ENCODE data around the gene SNN. TPM values are rescaled to one million over a fixed set of nuclear protein-coding genes. Genes with fewer than 3 reads are reported as not detected.

The SNN gene
- total RNA-seq, 2 donors from 2014 or later, result 10.4 to 11.6 TPM

DNA sequence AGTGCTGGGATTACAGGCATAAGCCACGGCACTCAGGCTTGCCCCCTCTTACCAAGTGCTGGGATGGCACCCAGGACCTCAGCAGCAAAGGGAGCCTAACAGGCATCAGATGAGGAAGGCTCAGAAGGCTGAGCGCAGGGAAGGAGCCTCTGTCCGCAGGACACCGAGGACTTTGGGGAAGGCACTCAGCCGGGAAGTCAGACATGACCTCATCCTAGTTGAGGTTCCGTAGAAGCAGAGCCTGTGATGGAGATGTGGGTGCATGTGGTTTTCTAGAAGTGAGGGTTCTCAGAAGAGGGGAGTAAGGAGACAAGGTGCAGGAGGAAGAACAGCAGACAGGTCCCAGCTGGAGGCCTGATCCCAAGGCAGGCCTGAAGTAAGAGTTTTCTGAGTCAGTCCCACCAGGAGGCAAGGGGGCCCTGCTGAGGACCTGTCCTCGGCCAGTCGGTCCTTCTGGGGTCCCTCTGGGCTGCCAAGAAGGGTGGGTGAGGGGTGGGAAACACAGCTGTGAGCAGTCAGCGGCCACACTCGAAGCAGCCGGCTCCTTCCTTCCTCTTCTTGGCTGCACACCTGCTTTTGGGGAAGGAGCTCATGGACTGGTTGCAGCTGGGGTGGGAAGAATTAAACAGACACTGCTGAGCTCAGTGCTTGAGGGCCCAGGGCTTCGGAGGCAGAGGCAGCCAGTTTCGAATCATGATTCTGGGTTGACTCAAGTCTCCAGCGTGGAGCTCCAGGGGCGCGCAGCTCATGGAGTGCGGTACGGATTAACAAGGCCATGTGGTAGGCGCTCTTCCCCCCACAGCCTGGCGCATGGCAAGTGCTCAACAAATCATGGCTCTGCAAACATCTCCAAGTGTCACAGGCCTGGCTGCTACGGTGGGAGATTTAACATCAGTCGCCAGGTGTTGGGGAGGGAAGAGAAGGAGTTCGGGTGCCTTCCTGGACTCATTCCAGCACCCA is 38.9 kb upstream of the SNN start:
- DNase-seq, result peak in 1 of 2 donors; percentile 7
- Mint-ChIP-seq H3K27ac (no peak overlapping the region), H3K4me3 (peak overlapping the region in 1 of 2 donors; percentile 25), H3K9me3 (no peaks in the 10 kb centered on the region), H3K36me3 (ENCODE audit: insufficient read depth in 2 of 2) (no peaks in the 10 kb centered on the region), H3K27me3 (ENCODE audit: low read depth) (no peaks in the 10 kb centered on the region), H3K4me1 (ENCODE audit: low read depth) (peaks cover 51% of the 10 kb centered on the region)
- ATAC-seq (replicated peaks in 1 of 2), result peak; percentile 15 to 55

GRCh38 chr16:11630046-11630767 is 38.0 kb upstream of the SNN start:
- Mint-ChIP-seq H3K4me1 (ENCODE audit: low read depth) (peaks cover 43% of the 10 kb centered on the region), H3K4me3 (no peak overlapping the region), H3K36me3 (ENCODE audit: insufficient read depth in 2 of 2) (no peaks in the 10 kb centered on the region), H3K27me3 (ENCODE audit: low read depth) (no peaks in the 10 kb centered on the region), H3K9me3 (no peaks in the 10 kb centered on the region), H3K27ac (no peak overlapping the region)
- ATAC-seq (replicated peaks in 1 of 2) (no peak), DNase-seq (no peak)

DNA sequence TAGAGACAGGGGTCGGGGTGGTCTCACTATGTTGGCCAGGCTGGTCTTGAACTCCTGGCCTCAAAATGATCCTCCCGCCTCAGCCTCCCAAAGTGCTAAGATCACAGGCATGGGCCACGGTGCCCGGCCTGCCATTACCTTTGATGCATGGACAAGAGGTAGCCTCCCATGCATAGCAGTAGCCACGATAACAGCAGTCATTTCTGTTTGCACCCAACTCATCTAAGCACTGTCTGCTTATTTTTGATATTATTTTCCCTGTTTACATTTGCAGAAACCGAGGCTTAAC is 37.5 kb upstream of the SNN start:
- H3K27ac Mint-ChIP-seq, result no peak overlapping the region
- no peak overlapping the region for H3K4me3 Mint-ChIP-seq
- ATAC-seq (replicated peaks in 1 of 2) (no peak), DNase-seq (no peak)
- H3K36me3 Mint-ChIP-seq (ENCODE audit: insufficient read depth in 2 of 2), result no peaks in the 10 kb centered on the region
- H3K27me3 Mint-ChIP-seq (ENCODE audit: low read depth), result no peaks in the 10 kb centered on the region
- no peaks in the 10 kb centered on the region for H3K9me3 Mint-ChIP-seq
- peaks cover 40% of the 10 kb centered on the region for H3K4me1 Mint-ChIP-seq (ENCODE audit: low read depth)

DNA sequence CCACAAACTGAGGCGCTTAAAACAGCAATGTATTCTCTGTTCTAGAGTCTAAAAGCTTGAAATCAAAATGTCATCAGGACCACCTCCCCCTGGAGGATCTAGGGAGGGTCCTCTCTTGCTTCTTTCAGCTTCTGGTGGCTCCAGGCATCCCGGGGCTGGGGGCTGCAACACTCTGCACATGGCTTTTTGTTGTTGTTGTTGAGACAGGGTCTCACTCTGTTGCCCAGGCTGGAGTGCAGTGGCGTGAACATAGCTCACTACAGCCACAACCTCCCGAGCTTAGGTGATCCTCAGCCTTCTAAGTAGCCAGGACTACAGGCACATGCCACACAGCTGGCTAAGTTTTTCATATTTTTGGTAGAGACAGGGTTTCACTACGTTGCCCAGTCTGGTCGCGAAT is 37.0 kb upstream of the SNN start:
- DNase-seq, result no peak
- Mint-ChIP-seq H3K27me3 (ENCODE audit: low read depth) (no peaks in the 10 kb centered on the region), H3K9me3 (no peaks in the 10 kb centered on the region), H3K4me1 (ENCODE audit: low read depth) (peaks cover 40% of the 10 kb centered on the region), H3K4me3 (no peak overlapping the region), H3K36me3 (ENCODE audit: insufficient read depth in 2 of 2) (no peaks in the 10 kb centered on the region), H3K27ac (no peak overlapping the region)
- no peak for ATAC-seq (replicated peaks in 1 of 2)

DNA sequence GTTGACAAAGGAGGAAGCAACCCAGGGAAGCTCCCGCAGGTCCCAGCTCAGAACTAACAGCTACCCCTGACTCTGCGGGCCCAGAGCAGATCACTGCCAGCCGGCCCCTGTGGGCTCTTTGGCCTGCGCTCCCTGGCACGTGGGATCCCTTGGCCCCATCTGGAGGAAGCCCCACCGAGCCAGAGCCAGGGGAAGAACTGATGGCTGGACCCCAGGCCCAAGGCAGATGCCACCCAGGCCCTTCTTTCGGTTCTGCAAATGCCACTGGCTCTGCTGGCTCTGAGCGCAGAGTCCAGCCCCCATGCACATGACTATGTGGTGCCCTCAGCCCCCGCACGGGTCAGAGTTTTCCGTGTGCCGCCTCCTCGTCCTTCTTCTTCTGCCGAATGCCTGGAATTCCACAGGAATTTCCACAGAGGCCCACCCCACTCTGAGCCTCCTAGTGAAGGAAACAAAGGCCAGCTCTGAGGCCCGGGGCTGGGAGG is 35.8 kb upstream of the SNN start:
- ATAC-seq (replicated peaks in 1 of 2) (no peak), DNase-seq (no peak)
- peaks cover 35% of the 10 kb centered on the region for H3K4me1 Mint-ChIP-seq (ENCODE audit: low read depth)
- H3K27me3 Mint-ChIP-seq (ENCODE audit: low read depth), result no peaks in the 10 kb centered on the region
- H3K9me3 Mint-ChIP-seq, result no peaks in the 10 kb centered on the region
- no peaks in the 10 kb centered on the region for H3K36me3 Mint-ChIP-seq (ENCODE audit: insufficient read depth in 2 of 2)
- H3K4me3 Mint-ChIP-seq, result no peak overlapping the region
- H3K27ac Mint-ChIP-seq, result no peak overlapping the region

DNA sequence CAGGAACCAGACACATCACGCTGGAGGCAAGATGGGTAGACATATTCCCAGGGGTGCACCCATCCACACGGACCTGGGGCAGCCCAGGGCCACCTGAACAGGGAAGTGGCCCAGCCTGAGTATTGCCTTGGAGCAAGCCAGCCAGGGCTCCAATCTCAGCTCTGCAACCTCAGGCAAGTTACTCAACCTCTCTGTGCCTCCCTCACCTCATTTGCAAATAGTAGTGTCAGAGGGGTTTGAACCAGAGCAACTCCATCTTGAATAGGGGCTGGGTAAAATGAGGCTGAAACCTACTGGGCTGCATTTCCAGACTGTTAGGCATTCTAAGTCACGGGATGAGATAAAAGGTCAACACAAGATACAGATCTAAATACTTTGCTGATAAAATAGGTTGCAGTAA is 35.1 kb upstream of the SNN start:
- Mint-ChIP-seq H3K4me3 (no peak overlapping the region), H3K9me3 (no peaks in the 10 kb centered on the region), H3K27ac (no peak overlapping the region), H3K36me3 (ENCODE audit: insufficient read depth in 2 of 2) (no peaks in the 10 kb centered on the region), H3K4me1 (ENCODE audit: low read depth) (peaks cover 32% of the 10 kb centered on the region), H3K27me3 (ENCODE audit: low read depth) (no peaks in the 10 kb centered on the region)
- ATAC-seq (replicated peaks in 1 of 2) (no peak), DNase-seq (no peak)

DNA sequence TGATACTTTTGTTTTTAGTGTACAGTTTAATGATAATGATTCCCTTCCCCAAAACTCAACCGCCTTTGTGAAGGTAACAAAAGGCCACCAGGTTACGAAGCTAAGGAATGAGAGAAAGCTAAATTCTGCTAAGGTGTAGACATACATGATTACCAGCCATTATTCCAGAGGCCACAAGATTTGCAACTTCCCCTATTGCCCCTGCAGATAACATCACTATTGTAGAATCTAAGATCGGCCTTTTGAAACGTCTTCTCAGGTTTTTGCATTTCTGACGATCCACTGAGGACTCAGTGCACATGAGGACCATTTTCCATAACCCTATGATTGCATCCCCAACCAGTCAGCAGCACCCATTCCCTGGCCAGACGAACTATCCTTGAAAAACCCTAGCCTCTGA is 33.9 kb upstream of the SNN start:
- no peak for DNase-seq
- no peaks in the 10 kb centered on the region for H3K9me3 Mint-ChIP-seq

GRCh38 chr16:11635113-11635652 is 33.1 kb upstream of the SNN start:
- Mint-ChIP-seq H3K9me3 (no peaks in the 10 kb centered on the region), H3K27ac (no peak overlapping the region), H3K4me1 (ENCODE audit: low read depth) (peaks cover 11% of the 10 kb centered on the region), H3K36me3 (ENCODE audit: insufficient read depth in 2 of 2) (no peaks in the 10 kb centered on the region), H3K27me3 (ENCODE audit: low read depth) (no peaks in the 10 kb centered on the region), H3K4me3 (no peak overlapping the region)
- ATAC-seq (replicated peaks in 1 of 2), result no peak
- no peak for DNase-seq

More for the DNA sequence above, 33.9 kb upstream of the SNN start:
- ATAC-seq (replicated peaks in 1 of 2), result no peak
- H3K4me3 Mint-ChIP-seq, result no peak overlapping the region
- no peaks in the 10 kb centered on the region for H3K27me3 Mint-ChIP-seq (ENCODE audit: low read depth)
- H3K27ac Mint-ChIP-seq, result no peak overlapping the region
- H3K4me1 Mint-ChIP-seq (ENCODE audit: low read depth), result peaks cover 20% of the 10 kb centered on the region
- H3K36me3 Mint-ChIP-seq (ENCODE audit: insufficient read depth in 2 of 2), result no peaks in the 10 kb centered on the region

GRCh38 chr16:11635679-11636171 is 32.5 kb upstream of the SNN start:
- Mint-ChIP-seq H3K9me3 (no peaks in the 10 kb centered on the region), H3K4me1 (ENCODE audit: low read depth) (peaks cover 7% of the 10 kb centered on the region), H3K4me3 (no peak overlapping the region), H3K27ac (no peak overlapping the region), H3K36me3 (ENCODE audit: insufficient read depth in 2 of 2) (no peaks in the 10 kb centered on the region), H3K27me3 (ENCODE audit: low read depth) (no peaks in the 10 kb centered on the region)
- no peak for DNase-seq
- no peak for ATAC-seq (replicated peaks in 1 of 2)

DNA sequence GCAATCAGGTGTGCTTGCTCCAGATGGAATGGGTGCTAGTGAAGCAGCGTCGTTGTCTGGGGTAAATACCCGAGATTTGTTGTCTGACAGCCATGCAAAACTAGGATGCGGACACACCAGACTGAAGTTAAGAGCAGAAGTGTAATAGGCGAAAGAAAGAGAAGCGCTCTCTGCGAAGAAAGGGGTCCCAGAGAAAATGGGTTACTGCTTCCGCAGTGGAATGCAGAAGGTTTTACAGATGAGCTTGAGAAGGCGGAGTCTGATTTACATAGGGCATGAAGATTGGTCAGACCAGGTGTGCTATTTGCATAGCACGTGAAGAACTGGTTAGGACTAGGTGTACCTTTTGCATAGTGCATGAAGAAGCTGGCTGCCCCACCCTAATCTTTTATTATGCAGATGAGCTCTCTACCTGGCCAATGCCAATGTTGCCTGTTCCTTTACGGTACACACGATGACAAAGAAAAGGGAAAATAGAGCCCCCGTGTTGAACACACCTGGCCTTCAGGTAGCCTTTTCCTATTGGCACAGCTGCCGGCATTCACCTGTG is 32.0 kb upstream of the SNN start:
- H3K27me3 Mint-ChIP-seq (ENCODE audit: low read depth), result no peaks in the 10 kb centered on the region
- ATAC-seq (replicated peaks in 1 of 2) (no peak), DNase-seq (no peak)
- H3K36me3 Mint-ChIP-seq (ENCODE audit: insufficient read depth in 2 of 2), result no peaks in the 10 kb centered on the region
- H3K4me3 Mint-ChIP-seq, result no peak overlapping the region
- no peaks in the 10 kb centered on the region for H3K9me3 Mint-ChIP-seq
- H3K4me1 Mint-ChIP-seq (ENCODE audit: low read depth), result peaks cover 12% of the 10 kb centered on the region
- no peak overlapping the region for H3K27ac Mint-ChIP-seq

DNA sequence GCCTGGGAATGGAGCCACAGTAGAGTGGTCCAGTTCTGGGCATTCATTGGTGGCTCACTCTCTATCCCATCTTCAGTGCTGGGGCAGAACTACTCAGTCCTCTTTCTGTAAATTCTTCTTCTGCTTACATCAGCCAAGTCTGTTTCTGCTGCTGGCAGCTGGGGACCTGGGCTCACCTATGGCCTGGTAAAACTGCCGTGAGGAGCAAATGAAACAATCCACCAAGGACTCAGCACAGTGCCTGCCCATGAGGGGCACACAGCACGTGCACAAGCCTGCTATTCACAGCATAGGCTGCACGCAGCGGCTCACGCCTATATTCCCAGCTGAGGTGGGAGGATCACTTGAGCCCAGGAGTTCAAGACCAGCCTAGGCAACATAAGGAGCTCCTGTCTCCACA is 30.9 kb upstream of the SNN start:
- no peak for ATAC-seq (replicated peaks in 1 of 2)
- Mint-ChIP-seq H3K27me3 (ENCODE audit: low read depth) (no peaks in the 10 kb centered on the region), H3K9me3 (no peaks in the 10 kb centered on the region), H3K36me3 (ENCODE audit: insufficient read depth in 2 of 2) (no peaks in the 10 kb centered on the region), H3K4me3 (no peak overlapping the region), H3K27ac (no peak overlapping the region), H3K4me1 (ENCODE audit: low read depth) (peaks cover 12% of the 10 kb centered on the region)
- no peak for DNase-seq

DNA sequence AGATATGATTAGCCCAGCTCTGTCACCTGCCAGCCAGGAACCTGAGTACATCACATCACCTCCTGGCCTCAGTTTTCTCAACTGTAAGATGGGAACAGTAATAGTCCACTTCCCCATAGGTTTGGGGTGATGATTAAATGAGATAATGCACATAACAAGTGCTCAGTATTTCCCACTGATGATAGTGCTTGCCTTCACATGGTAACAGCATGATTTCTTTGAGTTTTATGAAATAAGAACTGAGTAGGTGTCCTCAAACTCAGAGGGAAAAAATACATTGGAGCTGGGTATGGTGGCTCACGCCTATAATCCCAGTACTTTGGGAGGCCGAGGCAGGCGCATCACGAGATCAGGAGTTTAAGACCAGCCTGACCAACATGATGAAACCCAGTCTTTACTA is 30.1 kb upstream of the SNN start:
- no peak for ATAC-seq (replicated peaks in 1 of 2)
- no peaks in the 10 kb centered on the region for H3K36me3 Mint-ChIP-seq (ENCODE audit: insufficient read depth in 2 of 2)
- DNase-seq, result no peak
- H3K9me3 Mint-ChIP-seq, result no peaks in the 10 kb centered on the region
- no peaks in the 10 kb centered on the region for H3K27me3 Mint-ChIP-seq (ENCODE audit: low read depth)
- H3K27ac Mint-ChIP-seq, result no peak overlapping the region
- H3K4me1 Mint-ChIP-seq (ENCODE audit: low read depth), result peaks cover 12% of the 10 kb centered on the region
- no peak overlapping the region for H3K4me3 Mint-ChIP-seq

- H3K27me3 Mint-ChIP-seq (ENCODE audit: low read depth), result no peaks in the 10 kb centered on the region
- no peaks in the 10 kb centered on the region for H3K36me3 Mint-ChIP-seq (ENCODE audit: insufficient read depth in 2 of 2)
- no peak for DNase-seq
- no peak overlapping the region for H3K4me3 Mint-ChIP-seq
- H3K9me3 Mint-ChIP-seq, result no peaks in the 10 kb centered on the region
- no peak for ATAC-seq (replicated peaks in 1 of 2)
- H3K27ac Mint-ChIP-seq, result no peak overlapping the region
- H3K4me1 Mint-ChIP-seq (ENCODE audit: low read depth), result peaks cover 8% of the 10 kb centered on the region
These were observed 29.2 kb upstream of the SNN start for GRCh38 chr16:11639008-11639562.

All from activated T-cell treated with anti-CD3 and anti-CD28 coated beads, Interleukin-2, amount 50 U/mL, for 72 hours (primary cell).